Activated CD4-positive, alpha-beta T cell treated with anti-CD3 and anti-CD28 coated beads, Interleukin-2, amount 10 ng/mL, durations not matched to agents 7 days and 5 days (primary cell): ENCODE measurements around the gene ZNF862. TPM values are rescaled to one million over a fixed set of nuclear protein-coding genes. Genes with fewer than 3 reads are reported as not detected.
"Not testable (repeated sequence)": the region's sequence is repeated elsewhere in the genome, so short reads cannot be mapped to it uniquely, and the experiment has no call there.

Experiments used
- CTCF ChIA-PET: fragments of 350-600 bp; sonication (Branson Sonifier 250); formaldehyde crosslinking; loops from one replicate; lab custom pipeline; 2021; ENCODE audit warnings: antibody characterized with exemption; lab: Charles Lee
- POLR2A ChIA-PET: fragments of 350-600 bp; sonication (Branson Sonifier 250); formaldehyde crosslinking; loops from one replicate; lab custom pipeline; 2021; ENCODE audit warnings: antibody characterized with exemption; lab: Charles Lee
- DNase-seq: peaks from one replicate; pipeline ENCODE4 v3.0.0-alpha.2; 2020
- H3K27ac Mint-ChIP-seq: one replicate; pipeline ENCODE4 v1.8.0; 2021; ENCODE audit warnings: mild to moderate bottlenecking, moderate library complexity, mixed read lengths
- H3K27me3 Mint-ChIP-seq: one replicate; pipeline ENCODE4 v1.8.0; 2021; ENCODE audit warnings: mixed read lengths
- H3K36me3 Mint-ChIP-seq: one replicate; pipeline ENCODE4 v1.8.0; 2021; ENCODE audit warnings: low read depth, mixed read lengths
- H3K4me1 Mint-ChIP-seq: one replicate; pipeline ENCODE4 v1.8.0; 2021; ENCODE audit warnings: mixed read lengths
- H3K4me3 Mint-ChIP-seq: one replicate; pipeline ENCODE4 v1.8.0; 2021; ENCODE audit warnings: mild to moderate bottlenecking, moderate library complexity, mixed read lengths
- H3K9me3 Mint-ChIP-seq: one replicate; pipeline ENCODE4 v1.8.0; 2021; ENCODE audit warnings: mixed read lengths
- total RNA-seq, 2 experiments: library from RNA; stranded (reverse); gene quantifications; one replicate each; pipeline ENCODE4 v1.2.3, GENCODE V29; 2021

The ZNF862 gene
- total RNA-seq, 2 experiments from 2014 or later: 31.3 to 35.8 TPM

GRCh38 chr7:149912126-149912525 is 74.0 kb downstream of the ZNF862 start:
- CTCF ChIA-PET, H3K27me3 Mint-ChIP-seq, DNase-seq, POLR2A ChIA-PET, H3K4me3 Mint-ChIP-seq, H3K4me1 Mint-ChIP-seq, H3K27ac Mint-ChIP-seq, H3K9me3 Mint-ChIP-seq, H3K36me3 Mint-ChIP-seq: not testable (repeated sequence)

Other genes starting within 250 kb of the ZNF862 start
- under 1 TPM; 0.15 to 0.32 TPM for gene ZNF467, start 64.8 kb upstream of the ZNF862 start, total RNA-seq
- 10 to 100 TPM; 69.0 to 76.1 TPM for gene ATP6V0E2, start 35.6 kb downstream of the ZNF862 start, total RNA-seq